ENCODE measurements around the gene KRTAP2-3.

The KRTAP2-3 gene

GRCh38 chr17:41076788-41077187, 16.9 kb upstream of the KRTAP2-3 start:
- TF ChIP-seq, protein P1, sequence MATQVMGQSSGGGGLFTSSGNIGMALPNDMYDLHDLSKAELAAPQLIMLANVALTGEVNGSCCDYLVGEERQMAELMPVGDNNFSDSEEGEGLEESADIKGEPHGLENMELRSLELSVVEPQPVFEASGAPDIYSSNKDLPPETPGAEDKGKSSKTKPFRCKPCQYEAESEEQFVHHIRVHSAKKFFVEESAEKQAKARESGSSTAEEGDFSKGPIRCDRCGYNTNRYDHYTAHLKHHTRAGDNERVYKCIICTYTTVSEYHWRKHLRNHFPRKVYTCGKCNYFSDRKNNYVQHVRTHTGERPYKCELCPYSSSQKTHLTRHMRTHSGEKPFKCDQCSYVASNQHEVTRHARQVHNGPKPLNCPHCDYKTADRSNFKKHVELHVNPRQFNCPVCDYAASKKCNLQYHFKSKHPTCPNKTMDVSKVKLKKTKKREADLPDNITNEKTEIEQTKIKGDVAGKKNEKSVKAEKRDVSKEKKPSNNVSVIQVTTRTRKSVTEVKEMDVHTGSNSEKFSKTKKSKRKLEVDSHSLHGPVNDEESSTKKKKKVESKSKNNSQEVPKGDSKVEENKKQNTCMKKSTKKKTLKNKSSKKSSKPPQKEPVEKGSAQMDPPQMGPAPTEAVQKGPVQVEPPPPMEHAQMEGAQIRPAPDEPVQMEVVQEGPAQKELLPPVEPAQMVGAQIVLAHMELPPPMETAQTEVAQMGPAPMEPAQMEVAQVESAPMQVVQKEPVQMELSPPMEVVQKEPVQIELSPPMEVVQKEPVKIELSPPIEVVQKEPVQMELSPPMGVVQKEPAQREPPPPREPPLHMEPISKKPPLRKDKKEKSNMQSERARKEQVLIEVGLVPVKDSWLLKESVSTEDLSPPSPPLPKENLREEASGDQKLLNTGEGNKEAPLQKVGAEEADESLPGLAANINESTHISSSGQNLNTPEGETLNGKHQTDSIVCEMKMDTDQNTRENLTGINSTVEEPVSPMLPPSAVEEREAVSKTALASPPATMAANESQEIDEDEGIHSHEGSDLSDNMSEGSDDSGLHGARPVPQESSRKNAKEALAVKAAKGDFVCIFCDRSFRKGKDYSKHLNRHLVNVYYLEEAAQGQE (IDR thresholded peaks at IDR 0.05; ENCODE audit: insufficient read depth in 1 of 2, low read depth in 2 of 2, low read length in 2 of 2), result no peak
- TF ChIP-seq SIN3A (IDR thresholded peaks at IDR 0.05; ENCODE audit: borderline replicate concordance, insufficient read depth, low read length) (no peak), FOXP2 (optimal IDR thresholded peaks at IDR 0.05; ENCODE audit: borderline replicate concordance, extremely low read depth, extremely low read length, insufficient read depth) (no peak), POLR2AphosphoS5 (IDR thresholded peaks at IDR 0.05; ENCODE audit: low read depth, low read length) (no peak), TAF1 (IDR thresholded peaks at IDR 0.05; ENCODE audit: borderline replicate concordance, insufficient read depth, low read length) (no peak)

GRCh38 chr17:41073676-41074075, 13.8 kb upstream of the KRTAP2-3 start:
- TF ChIP-seq FOXP2 (optimal IDR thresholded peaks at IDR 0.05; ENCODE audit: borderline replicate concordance, extremely low read depth, extremely low read length, insufficient read depth) (no peak), POLR2AphosphoS5 (IDR thresholded peaks at IDR 0.05; ENCODE audit: low read depth, low read length) (no peak), SIN3A (IDR thresholded peaks at IDR 0.05; ENCODE audit: borderline replicate concordance, insufficient read depth, low read length) (no peak), TAF1 (IDR thresholded peaks at IDR 0.05; ENCODE audit: borderline replicate concordance, insufficient read depth, low read length) (no peak)
- TF ChIP-seq, protein P1 (IDR thresholded peaks at IDR 0.05; ENCODE audit: insufficient read depth in 1 of 2, low read depth in 2 of 2, low read length in 2 of 2), result no peak

GRCh38 chr17:41071606-41072360, 11.9 kb upstream of the KRTAP2-3 start:
- TF ChIP-seq POLR2AphosphoS5 (IDR thresholded peaks at IDR 0.05; ENCODE audit: low read depth, low read length) (no peak), TAF1 (IDR thresholded peaks at IDR 0.05; ENCODE audit: borderline replicate concordance, insufficient read depth, low read length) (no peak), SIN3A (IDR thresholded peaks at IDR 0.05; ENCODE audit: borderline replicate concordance, insufficient read depth, low read length) (no peak), FOXP2 (optimal IDR thresholded peaks at IDR 0.05; ENCODE audit: borderline replicate concordance, extremely low read depth, extremely low read length, insufficient read depth) (no peak)
- TF ChIP-seq, protein P1 (IDR thresholded peaks at IDR 0.05; ENCODE audit: insufficient read depth in 1 of 2, low read depth in 2 of 2, low read length in 2 of 2), result no peak

DNA sequence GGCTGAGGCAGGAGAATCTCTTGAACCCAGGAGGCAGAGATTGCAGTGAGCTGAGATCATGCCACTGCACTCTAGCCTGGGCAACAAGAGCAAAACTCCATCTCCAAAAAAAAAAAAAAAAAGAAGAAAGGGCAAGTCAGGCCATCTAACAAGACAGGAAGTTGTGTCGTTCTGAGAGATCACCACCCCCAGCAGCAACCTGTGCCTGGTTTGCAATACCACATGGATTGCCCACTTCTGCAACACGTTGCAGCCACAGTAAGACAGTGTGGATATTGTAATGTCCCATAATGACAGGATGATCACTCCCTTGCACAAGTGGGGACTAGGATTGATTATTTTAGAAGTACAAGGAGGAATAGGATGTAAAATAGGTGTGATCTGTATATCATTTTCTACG, 9.1 kb upstream of the KRTAP2-3 start:
- no peak for TF ChIP-seq POLR2AphosphoS5 (IDR thresholded peaks at IDR 0.05; ENCODE audit: low read depth, low read length)
- TF ChIP-seq TAF1 (IDR thresholded peaks at IDR 0.05; ENCODE audit: borderline replicate concordance, insufficient read depth, low read length), result no peak
- TF ChIP-seq, protein P1 (IDR thresholded peaks at IDR 0.05; ENCODE audit: insufficient read depth in 1 of 2, low read depth in 2 of 2, low read length in 2 of 2), result no peak

All from PFSK-1 (cell line).